CD4-positive, alpha-beta memory T cell (primary cell): ENCODE results near the gene RNF4. TPM values are rescaled to one million over a fixed set of nuclear protein-coding genes. Genes with fewer than 3 reads are reported as not detected.

Experiments
- CTCF ChIA-PET: fragments of 350-600 bp; sonication (Branson Sonifier 250); formaldehyde crosslinking; loops from one replicate; lab custom pipeline; 2021; ENCODE audit warnings: inconsistent platforms; ENCODE audit not compliant: partially characterized antibody; lab: Charles Lee
- POLR2A ChIA-PET: fragments of 350-600 bp; sonication (Branson Sonifier 250); formaldehyde crosslinking; loops from one replicate; lab custom pipeline; 2021; ENCODE audit not compliant: partially characterized antibody; lab: Charles Lee
- DNase-seq, 5 donors: peaks; one replicate each; pipeline versions ENCODE4 v3.0.0 to v3.0.0-alpha.2; 2020 to 2022; ENCODE audit warnings: mixed read lengths in 1 of 5
- H3K27ac ChIP-seq: one replicate; pipeline ENCODE4 v1.7.0; 2013; ENCODE audit warnings: low read depth, low read length
- H3K27me3 ChIP-seq: 2 replicates; pipeline ENCODE4 v1.7.0; 2013; ENCODE audit warnings: mild to moderate bottlenecking, low read length, moderate library complexity; ENCODE audit not compliant: insufficient read depth
- H3K36me3 ChIP-seq: 2 replicates; pipeline ENCODE4 v1.7.0; 2013; ENCODE audit warnings: mild to moderate bottlenecking, low read length, moderate library complexity; ENCODE audit not compliant: insufficient read depth
- H3K4me1 ChIP-seq: 2 replicates; pipeline ENCODE4 v1.7.0; 2013; ENCODE audit warnings: mild to moderate bottlenecking, low read length, moderate library complexity; ENCODE audit not compliant: insufficient read depth
- H3K4me3 ChIP-seq, 2 donors: one replicate each; pipeline ENCODE4 v1.7.0; 2013; ENCODE audit warnings: low read length in 2 of 2, mild to moderate bottlenecking in 1 of 2
- H3K9me3 ChIP-seq, 2 donors: one replicate each; pipeline ENCODE4 v1.7.0; 2013; ENCODE audit warnings: low read length in 2 of 2, control low read depth in 1 of 2; ENCODE audit not compliant: control insufficient read depth in 1 of 2
- H3K27ac Mint-ChIP-seq, 7 donors: one replicate each; pipeline ENCODE4 v1.8.0; 2020 to 2021; ENCODE audit warnings: mixed read lengths in 7 of 7, mild to moderate bottlenecking in 6 of 7, inconsistent platforms in 3 of 7, moderate library complexity in 3 of 7
- H3K27me3 Mint-ChIP-seq, 2 donors: one replicate each; pipeline ENCODE4 v1.8.0; 2020 to 2021; ENCODE audit warnings: mixed read lengths in 2 of 2
- H3K36me3 Mint-ChIP-seq, 2 donors: one replicate each; pipeline ENCODE4 v1.8.0; 2020 to 2021; ENCODE audit warnings: mixed read lengths in 2 of 2, inconsistent platforms in 1 of 2, mild to moderate bottlenecking in 1 of 2
- H3K4me1 Mint-ChIP-seq, 4 donors: one replicate each; pipeline ENCODE4 v1.8.0; 2020 to 2021; ENCODE audit warnings: mixed read lengths in 4 of 4, mild to moderate bottlenecking in 1 of 4
- H3K4me3 Mint-ChIP-seq, 8 donors: one replicate each; pipeline ENCODE4 v1.8.0; 2020 to 2021; ENCODE audit warnings: mixed read lengths in 8 of 8, mild to moderate bottlenecking in 7 of 8, moderate library complexity in 6 of 8, inconsistent platforms in 3 of 8
- H3K9me3 Mint-ChIP-seq, 8 donors: one replicate each; pipeline ENCODE4 v1.8.0; 2020 to 2021; ENCODE audit warnings: mixed read lengths in 8 of 8, mild to moderate bottlenecking in 5 of 8, inconsistent platforms in 3 of 8, moderate library complexity in 1 of 8
- intact Hi-C: fragments of 100-400 bp; cut with micrococcal nuclease; formaldehyde crosslinking; loops from one replicate; pipeline ENCODE4 v1.15.1; 2023
- polyA plus RNA-seq, 2 donors: library from polyadenylated mRNA; unstranded; fragments of 300-500 nt; fragmentation: Illumina TruSeq; gene quantifications; one replicate each; pipeline ENCODE4 v1.2.3, GENCODE V29; 2021
- total RNA-seq, 2 experiments: library from RNA; stranded (reverse); gene quantifications; one replicate each; pipeline ENCODE4 v1.2.3, GENCODE V29; 2021

Gene RNF4
- total and polyA plus RNA-seq, 4 experiments from 2014 or later = 68.0 to 105 (median 99.0) TPM

- Mint-ChIP-seq H3K27me3 (peaks cover 3 to 4% of the 10 kb centered on the region in 2 donors), H3K4me1 (no peaks in the 10 kb centered on the region), H3K27ac (no peak overlapping the region), H3K36me3 (no peaks in the 10 kb centered on the region), H3K4me3 (no peak overlapping the region), H3K9me3 (peaks cover 0 to 2% (median 0%) of the 10 kb centered on the region in 8 donors)
- Histone ChIP-seq H3K27me3 (no peaks in the 10 kb centered on the region), H3K9me3 (no peaks in the 10 kb centered on the region), H3K27ac (no peak overlapping the region), H3K36me3 (no peaks in the 10 kb centered on the region), H3K4me3 (no peak overlapping the region), H3K4me1 (no peaks in the 10 kb centered on the region)
- intact Hi-C loops = no loop called here
- DNase-seq = no peak
- ChIA-PET CTCF (interaction anchor here (0.8 to 1.5 kb wide), 4 partner anchors 10 to 212 kb away, joined by 3 to 5 read pairs (median 4); no protein-coding TSS in a partner anchor), POLR2A (no interaction called here)
These were observed 36.9 kb upstream of the RNF4 start for GRCh38 chr4:2432004-2432403.

DNA sequence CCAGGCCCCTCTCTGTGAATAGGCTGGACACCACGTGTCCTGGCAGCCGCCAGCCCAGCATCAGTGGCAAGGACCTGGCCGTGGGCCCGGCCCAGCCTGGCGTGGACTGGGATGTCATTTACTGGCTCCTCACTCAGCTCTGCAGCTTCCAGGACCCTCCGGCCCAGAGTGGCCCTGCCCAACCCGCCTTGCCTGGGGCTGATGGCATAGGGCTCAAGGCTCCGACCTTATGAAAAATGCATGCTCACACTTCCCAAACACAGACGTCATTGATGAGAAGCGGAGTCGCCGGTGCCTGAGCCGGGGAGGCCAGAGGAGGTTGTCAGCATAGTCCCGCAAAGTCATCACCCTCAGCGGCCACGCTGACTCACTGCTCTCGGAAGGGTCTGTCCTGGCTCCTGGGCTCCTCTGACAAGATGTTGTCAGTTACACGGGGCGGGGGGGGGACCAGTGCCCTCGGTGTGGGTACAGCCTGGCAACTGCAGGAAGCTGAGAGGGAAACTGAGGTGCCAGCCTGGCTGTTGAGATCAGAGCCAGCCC, 35.8 kb upstream of the RNF4 start:
- Mint-ChIP-seq H3K4me1 (no peaks in the 10 kb centered on the region), H3K27ac (no peak overlapping the region), H3K36me3 (no peaks in the 10 kb centered on the region), H3K4me3 (no peak overlapping the region), H3K9me3 (peaks cover 0 to 2% (median 0%) of the 10 kb centered on the region in 8 donors), H3K27me3 (peaks cover 3 to 4% of the 10 kb centered on the region in 2 donors)
- no peaks in the 10 kb centered on the region for H3K36me3 ChIP-seq
- ChIA-PET CTCF (interaction anchor here (1.5 kb wide), 1 partner anchor 151 kb away, joined by 3 read pairs; no protein-coding TSS in a partner anchor), POLR2A (no interaction called here)
- H3K9me3 ChIP-seq = no peaks in the 10 kb centered on the region
- intact Hi-C loops = no loop called here
- no peak for DNase-seq
- no peak overlapping the region for H3K27ac ChIP-seq
- H3K27me3 ChIP-seq = no peaks in the 10 kb centered on the region
- H3K4me1 ChIP-seq = no peaks in the 10 kb centered on the region
- no peak overlapping the region for H3K4me3 ChIP-seq

GRCh38 chr4:2433609-2434350, 35.1 kb upstream of the RNF4 start:
- no peak for DNase-seq
- Mint-ChIP-seq H3K4me3 (no peak overlapping the region), H3K27me3 (peaks cover 2 to 3% of the 10 kb centered on the region in 2 donors), H3K36me3 (no peaks in the 10 kb centered on the region), H3K27ac (no peak overlapping the region), H3K4me1 (no peaks in the 10 kb centered on the region), H3K9me3 (peaks cover 0 to 2% (median 0%) of the 10 kb centered on the region in 8 donors)
- H3K4me3 ChIP-seq = no peak overlapping the region
- H3K27ac ChIP-seq = no peak overlapping the region
- CTCF ChIA-PET = no interaction called here
- no peaks in the 10 kb centered on the region for H3K4me1 ChIP-seq
- POLR2A ChIA-PET = no interaction called here
- H3K9me3 ChIP-seq = no peaks in the 10 kb centered on the region
- H3K27me3 ChIP-seq = no peaks in the 10 kb centered on the region
- intact Hi-C loops = no loop called here
- H3K36me3 ChIP-seq = no peaks in the 10 kb centered on the region

DNA sequence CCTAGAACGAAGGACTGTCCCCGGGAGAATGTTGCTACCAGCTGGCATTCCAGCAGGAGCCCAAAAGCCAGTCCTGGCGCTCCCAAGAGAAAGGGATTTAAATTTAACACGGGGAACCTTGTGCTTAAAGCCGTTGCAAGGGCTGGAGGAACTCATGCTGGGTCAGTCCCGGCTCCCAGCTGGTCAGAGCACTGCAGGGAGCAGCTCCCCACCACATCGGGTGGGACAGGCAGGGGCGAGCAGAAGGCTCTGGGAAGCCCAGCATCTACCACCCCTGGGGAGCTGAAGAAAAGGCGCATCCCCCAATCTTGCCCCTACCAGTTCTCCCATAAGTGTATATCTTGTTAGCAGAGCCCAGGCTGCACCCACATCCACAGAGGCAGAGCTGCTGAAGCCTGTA, 34.5 kb upstream of the RNF4 start:
- ChIA-PET POLR2A (no interaction called here), CTCF (no interaction called here)
- Mint-ChIP-seq H3K27ac (no peak overlapping the region), H3K4me1 (no peaks in the 10 kb centered on the region), H3K4me3 (no peak overlapping the region), H3K9me3 (peaks cover 0 to 2% (median 0%) of the 10 kb centered on the region in 8 donors), H3K27me3 (no peaks in the 10 kb centered on the region), H3K36me3 (no peaks in the 10 kb centered on the region)
- Histone ChIP-seq H3K9me3 (no peaks in the 10 kb centered on the region), H3K36me3 (no peaks in the 10 kb centered on the region), H3K4me1 (no peaks in the 10 kb centered on the region), H3K27ac (no peak overlapping the region), H3K4me3 (no peak overlapping the region), H3K27me3 (no peaks in the 10 kb centered on the region)
- DNase-seq = no peak
- intact Hi-C loops = no loop called here

- CTCF ChIA-PET = interaction anchor here (0.9 to 10.2 kb wide), 3 partner anchors 15 to 217 kb away, joined by 3 to 84 read pairs (median 3); no protein-coding TSS in a partner anchor
- H3K36me3 ChIP-seq = no peaks in the 10 kb centered on the region
- Mint-ChIP-seq H3K36me3 (no peaks in the 10 kb centered on the region), H3K9me3 (peaks cover 0 to 2% (median 0%) of the 10 kb centered on the region in 8 donors), H3K4me1 (no peaks in the 10 kb centered on the region), H3K4me3 (no peak overlapping the region), H3K27ac (peak overlapping the region in 1 of 7 donors; percentile 42), H3K27me3 (no peaks in the 10 kb centered on the region)
- no peaks in the 10 kb centered on the region for H3K27me3 ChIP-seq
- no peaks in the 10 kb centered on the region for H3K9me3 ChIP-seq
- peaks cover under 1% of the 10 kb centered on the region for H3K4me1 ChIP-seq
- intact Hi-C loops = no loop called here
- H3K27ac ChIP-seq = no peak overlapping the region
- no peak overlapping the region for H3K4me3 ChIP-seq
- POLR2A ChIA-PET = interaction anchor here (1.3 kb wide), 1 partner anchor 23 kb away, joined by 5 read pairs; no protein-coding TSS in a partner anchor
- no peak for DNase-seq
These were observed 32.6 kb upstream of the RNF4 start for GRCh38 chr4:2436301-2436700.

DNA sequence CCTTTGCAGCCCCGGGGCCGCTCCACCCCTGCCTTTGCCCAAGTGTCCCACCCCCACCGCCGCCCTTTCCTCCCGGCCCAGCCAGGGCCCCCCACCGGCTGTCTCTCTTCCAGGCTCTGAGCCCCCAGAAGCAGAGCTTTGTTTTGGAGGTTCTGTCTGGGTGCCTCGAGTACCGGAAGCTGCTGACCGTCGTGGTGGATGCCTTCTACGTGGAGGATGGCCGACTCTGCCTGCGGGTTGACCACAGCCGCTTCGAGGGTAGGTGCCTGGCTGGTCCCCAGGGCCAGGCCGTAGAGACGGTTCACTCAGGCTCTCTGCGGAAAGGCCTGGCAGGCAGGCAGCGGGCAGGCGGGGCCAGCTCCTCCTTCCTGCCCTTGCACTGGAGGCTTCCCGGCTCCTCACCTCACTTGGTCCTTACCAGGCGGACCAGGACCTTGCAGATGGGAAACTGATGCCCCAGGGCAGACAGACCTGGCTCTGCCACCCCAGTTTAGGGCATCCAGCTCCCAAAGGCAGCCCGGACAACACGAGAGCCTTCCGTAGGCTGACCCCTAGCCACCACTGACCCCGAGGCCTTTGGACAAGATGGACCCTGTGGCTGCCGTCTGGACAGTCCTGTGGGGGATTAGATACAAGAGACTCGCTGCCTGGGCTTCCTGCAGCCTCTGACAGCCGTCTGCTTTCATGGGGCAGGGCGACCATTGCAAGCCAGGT, 32.0 kb upstream of the RNF4 start:
- peaks cover 6% of the 10 kb centered on the region for H3K4me1 ChIP-seq
- DNase-seq = no peak
- no peak overlapping the region for H3K27ac ChIP-seq
- intact Hi-C loops = no loop called here
- Mint-ChIP-seq H3K27me3 (no peaks in the 10 kb centered on the region), H3K4me3 (no peak overlapping the region), H3K9me3 (peaks cover 0 to 2% (median 0%) of the 10 kb centered on the region in 8 donors), H3K27ac (no peak overlapping the region), H3K4me1 (peaks cover 0 to 5% (median 2%) of the 10 kb centered on the region in 4 donors), H3K36me3 (no peaks in the 10 kb centered on the region)
- no peaks in the 10 kb centered on the region for H3K36me3 ChIP-seq
- no peak overlapping the region for H3K4me3 ChIP-seq
- H3K27me3 ChIP-seq = no peaks in the 10 kb centered on the region
- no peaks in the 10 kb centered on the region for H3K9me3 ChIP-seq
- ChIA-PET CTCF (interaction anchor here (0.9 to 10.2 kb wide), 3 partner anchors 155 to 218 kb away, joined by 3 to 84 read pairs (median 3); no protein-coding TSS in a partner anchor), POLR2A (interaction anchor here (1.3 kb wide), 1 partner anchor 24 kb away, joined by 5 read pairs; no protein-coding TSS in a partner anchor)
